Astrocyte (in vitro differentiated cells and primary cell): ENCODE results near the gene CFAP99.

ENCODE experiments used
- EZH2 ChIP-seq: IDR thresholded peaks from 2 replicates; pipeline ENCODE4 v1.6.1; 2012; ENCODE audit warnings: mild to moderate bottlenecking, low read length, inconsistent platforms; ENCODE audit not compliant: insufficient read depth
- TF ChIP-seq, protein P1 (sequence below): IDR thresholded peaks from 2 replicates; pipeline ENCODE4 v1.5.1; 2011; ENCODE audit warnings: low read depth, mild to moderate bottlenecking, inconsistent platforms, low read length, moderate library complexity; ENCODE audit not compliant: insufficient read depth

DNA sequence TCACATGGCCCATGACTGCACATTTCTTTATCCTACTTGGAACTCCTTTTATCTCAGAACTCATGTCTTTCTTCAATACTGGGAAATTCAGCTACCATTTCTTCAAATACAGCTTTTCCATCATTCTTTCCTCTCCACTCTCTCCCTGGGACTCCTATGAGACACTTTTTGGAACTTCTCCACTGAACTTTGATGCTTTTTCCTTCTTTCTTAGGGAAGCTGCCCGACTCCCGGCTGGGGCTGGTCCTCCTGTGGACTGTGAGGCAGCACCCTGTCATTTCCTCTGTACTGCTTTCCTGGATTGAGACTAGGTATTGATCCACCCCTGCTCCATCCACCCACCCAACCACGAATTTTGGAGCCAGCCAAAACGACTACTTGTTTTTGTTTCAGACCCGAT is 40.4 kb upstream of the CFAP99 start:
- no peak for TF ChIP-seq EZH2
- TF ChIP-seq, protein P1, sequence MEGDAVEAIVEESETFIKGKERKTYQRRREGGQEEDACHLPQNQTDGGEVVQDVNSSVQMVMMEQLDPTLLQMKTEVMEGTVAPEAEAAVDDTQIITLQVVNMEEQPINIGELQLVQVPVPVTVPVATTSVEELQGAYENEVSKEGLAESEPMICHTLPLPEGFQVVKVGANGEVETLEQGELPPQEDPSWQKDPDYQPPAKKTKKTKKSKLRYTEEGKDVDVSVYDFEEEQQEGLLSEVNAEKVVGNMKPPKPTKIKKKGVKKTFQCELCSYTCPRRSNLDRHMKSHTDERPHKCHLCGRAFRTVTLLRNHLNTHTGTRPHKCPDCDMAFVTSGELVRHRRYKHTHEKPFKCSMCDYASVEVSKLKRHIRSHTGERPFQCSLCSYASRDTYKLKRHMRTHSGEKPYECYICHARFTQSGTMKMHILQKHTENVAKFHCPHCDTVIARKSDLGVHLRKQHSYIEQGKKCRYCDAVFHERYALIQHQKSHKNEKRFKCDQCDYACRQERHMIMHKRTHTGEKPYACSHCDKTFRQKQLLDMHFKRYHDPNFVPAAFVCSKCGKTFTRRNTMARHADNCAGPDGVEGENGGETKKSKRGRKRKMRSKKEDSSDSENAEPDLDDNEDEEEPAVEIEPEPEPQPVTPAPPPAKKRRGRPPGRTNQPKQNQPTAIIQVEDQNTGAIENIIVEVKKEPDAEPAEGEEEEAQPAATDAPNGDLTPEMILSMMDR: no peak
